ENCODE results near the gene AKR1A1.
"Not testable (repeated sequence)": the region's sequence is repeated elsewhere in the genome, so short reads cannot be mapped to it uniquely, and the experiment has no call there.

AKR1A1 gene

GRCh38 chr1:45521413-45522323 is 29.0 kb upstream of the AKR1A1 start, which contains the start of gene PRDX1:
PRDX1 (minus strand) TSS chr1:45521884; CDS start chr1:45519043, 2,841 bp downstream.
- H3K9me3 ChIP-seq (ENCODE audit: control insufficient read depth, low read length): no peaks in the 10 kb centered on the region
- no peaks in the 10 kb centered on the region for H3K36me3 ChIP-seq (ENCODE audit: control insufficient read depth, insufficient read depth, low read length)
- H2AFZ ChIP-seq: peak within 1 kb of the TSS; percentile 90
- H3K4me2 ChIP-seq (ENCODE audit: low read length): peak within 1 kb of the TSS; percentile 77
- H3K79me2 ChIP-seq: no peaks in the 10 kb centered on the region
- H3K4me3 ChIP-seq (ENCODE audit: low read depth, low read length): peak within 1 kb of the TSS; percentile 86
- TF ChIP-seq CTCF (IDR thresholded peaks at IDR 0.05): no peak
- peak within 1 kb of the TSS; percentile 76 for H3K27ac ChIP-seq
- H3K27me3 ChIP-seq (ENCODE audit: control insufficient read depth, insufficient read depth, low read length): no peaks in the 10 kb centered on the region
- peak within 1 kb of the TSS; percentile 37 for H3K9ac ChIP-seq
- no peaks in the 10 kb centered on the region for H3K4me1 ChIP-seq

- no peak for TF ChIP-seq CTCF (IDR thresholded peaks at IDR 0.05)
- H3K36me3 ChIP-seq (ENCODE audit: control insufficient read depth, insufficient read depth, low read length): no peaks in the 10 kb centered on the region
- H2AFZ ChIP-seq: peak overlapping the region; percentile 90
- H3K79me2 ChIP-seq: no peaks in the 10 kb centered on the region
- no peak overlapping the region for H3K9ac ChIP-seq
- H3K27me3 ChIP-seq (ENCODE audit: control insufficient read depth, insufficient read depth, low read length): no peaks in the 10 kb centered on the region
- H3K9me3 ChIP-seq (ENCODE audit: control insufficient read depth, low read length): no peaks in the 10 kb centered on the region
- peak overlapping the region; percentile 76 for H3K27ac ChIP-seq
- peak overlapping the region; percentile 77 for H3K4me2 ChIP-seq (ENCODE audit: low read length)
- peak overlapping the region; percentile 86 for H3K4me3 ChIP-seq (ENCODE audit: low read depth, low read length)
- H3K4me1 ChIP-seq: no peaks in the 10 kb centered on the region
Observed at GRCh38 chr1:45522324-45523104, 28.1 kb upstream of the AKR1A1 start.

- H3K27me3 ChIP-seq (ENCODE audit: control insufficient read depth, insufficient read depth, low read length); H3K79me2 ChIP-seq; H3K4me3 ChIP-seq (ENCODE audit: low read depth, low read length); H3K36me3 ChIP-seq (ENCODE audit: control insufficient read depth, insufficient read depth, low read length); H3K9ac ChIP-seq; H3K9me3 ChIP-seq (ENCODE audit: control insufficient read depth, low read length); H3K27ac ChIP-seq; H2AFZ ChIP-seq; H3K4me2 ChIP-seq (ENCODE audit: low read length); H3K4me1 ChIP-seq: not testable (repeated sequence)
Observed at GRCh38 chr1:45523516-45523915, 27.1 kb upstream of the AKR1A1 start.

GRCh38 chr1:45523975-45524374 is 26.7 kb upstream of the AKR1A1 start:
- not testable (repeated sequence) for H3K36me3 ChIP-seq (ENCODE audit: control insufficient read depth, insufficient read depth, low read length); H3K4me1 ChIP-seq; H3K4me3 ChIP-seq (ENCODE audit: low read depth, low read length); H3K79me2 ChIP-seq; H3K9me3 ChIP-seq (ENCODE audit: control insufficient read depth, low read length); H3K4me2 ChIP-seq (ENCODE audit: low read length); H2AFZ ChIP-seq; H3K9ac ChIP-seq; H3K27me3 ChIP-seq (ENCODE audit: control insufficient read depth, insufficient read depth, low read length); H3K27ac ChIP-seq

- H3K9ac ChIP-seq: no peak overlapping the region
- no peaks in the 10 kb centered on the region for H3K9me3 ChIP-seq (ENCODE audit: control insufficient read depth, low read length)
- no peak overlapping the region for H2AFZ ChIP-seq
- no peak overlapping the region for H3K4me3 ChIP-seq (ENCODE audit: low read depth, low read length)
- H3K36me3 ChIP-seq (ENCODE audit: control insufficient read depth, insufficient read depth, low read length): no peaks in the 10 kb centered on the region
- TF ChIP-seq CTCF (IDR thresholded peaks at IDR 0.05): no peak
- no peak overlapping the region for H3K27ac ChIP-seq
- no peaks in the 10 kb centered on the region for H3K4me1 ChIP-seq
- H3K27me3 ChIP-seq (ENCODE audit: control insufficient read depth, insufficient read depth, low read length): no peaks in the 10 kb centered on the region
- H3K4me2 ChIP-seq (ENCODE audit: low read length): no peak overlapping the region
- H3K79me2 ChIP-seq: no peaks in the 10 kb centered on the region
Observed at GRCh38 chr1:45526135-45526644, 24.4 kb upstream of the AKR1A1 start.
